SHP77 treated with DMSO at 0.1 percent for 48 hours (cell line): ENCODE results near the gene RHEX.
"Not testable (repeated sequence)": the region's sequence is repeated elsewhere in the genome, so short reads cannot be mapped to it uniquely, and the experiment has no call there.

Source experiments
- DNase-seq: peaks from one replicate; lab custom pipeline; 2025; lab: John Stamatoyannopoulos, UW

Gene RHEX

GRCh38 chr1:206030714-206031113, 22.3 kb upstream of the RHEX start:
- DNase-seq: peak; percentile 53

- DNase-seq: no peak
Measured at GRCh38 chr1:206032380-206033140, 20.4 kb upstream of the RHEX start.

DNA sequence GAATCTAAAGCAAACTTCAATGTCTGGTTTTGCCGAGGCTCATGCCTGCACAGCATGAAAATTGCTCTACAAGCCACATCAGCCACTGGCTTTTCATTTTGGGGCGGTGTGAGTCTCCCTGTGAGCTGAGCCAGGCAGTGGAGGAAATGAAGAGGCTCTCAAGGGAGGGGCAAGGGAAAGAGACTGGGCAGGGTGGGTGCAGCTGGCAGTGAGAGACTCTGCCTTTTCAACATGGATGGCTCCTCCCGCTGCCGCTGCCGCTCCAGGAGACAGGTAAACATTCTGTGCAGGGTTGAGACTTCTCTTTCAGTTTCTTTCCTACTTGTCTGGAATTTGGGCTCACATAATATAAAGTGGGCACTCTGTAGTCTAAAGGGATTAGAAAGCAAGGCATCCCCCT, 17.9 kb upstream of the RHEX start:
- DNase-seq: no peak

DNA sequence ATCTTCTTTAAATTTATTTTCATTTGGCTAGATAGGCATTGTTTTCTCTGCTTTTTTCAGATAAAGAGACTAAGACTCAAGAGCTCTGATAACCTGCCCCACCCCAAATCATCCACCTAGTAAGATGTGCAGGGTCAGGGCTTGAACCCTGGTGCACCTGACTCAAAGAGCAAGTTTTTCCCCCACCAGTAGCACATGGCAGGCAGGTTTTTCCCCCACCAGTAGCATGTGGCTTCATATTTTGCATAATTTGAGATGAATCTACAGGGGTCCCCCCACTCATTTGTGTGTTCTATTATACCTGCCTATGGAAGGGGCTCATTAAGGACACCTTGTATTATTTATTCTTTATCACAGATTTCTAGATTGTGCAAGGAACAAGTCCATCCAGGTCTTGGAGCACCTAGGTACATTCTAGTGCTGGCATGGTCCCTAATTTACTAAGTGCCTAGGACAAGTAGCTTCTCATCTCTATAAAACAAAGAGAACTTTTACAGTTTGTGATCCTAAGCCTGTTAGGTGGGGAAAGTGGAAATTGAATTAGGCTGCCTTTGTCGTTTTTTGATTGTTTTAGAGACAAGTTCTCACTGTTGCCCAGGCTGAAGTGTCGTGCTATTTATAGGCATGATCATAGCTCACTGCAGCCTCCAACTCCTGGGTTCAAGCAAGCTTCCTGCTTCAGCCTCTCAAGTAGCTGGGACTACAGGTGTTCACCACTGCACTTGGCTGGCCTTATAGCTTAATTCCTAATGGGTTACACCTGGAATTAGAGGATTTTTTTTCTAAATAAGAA, 16.1 kb upstream of the RHEX start:
- DNase-seq: no peak

DNA sequence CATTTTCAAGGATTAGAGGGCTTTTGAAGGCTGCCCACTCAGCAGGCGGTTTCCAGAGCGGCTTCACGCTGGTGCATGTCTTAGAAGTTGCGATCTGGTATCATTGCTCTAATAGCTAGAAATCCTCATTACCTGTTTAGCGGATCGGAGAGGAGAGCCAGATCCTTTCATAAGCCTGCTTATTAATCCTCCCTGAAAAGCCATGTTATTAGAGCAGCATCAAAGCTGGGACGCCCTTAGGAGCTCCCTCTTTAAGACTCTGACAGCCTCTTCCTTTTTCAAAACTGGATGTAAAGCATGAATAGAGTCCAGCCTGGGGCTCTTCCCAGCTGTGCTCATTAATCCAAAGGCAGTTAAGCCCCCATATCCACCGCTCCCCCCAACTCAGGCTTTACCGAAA, 15.4 kb upstream of the RHEX start:
- no peak for DNase-seq

DNA sequence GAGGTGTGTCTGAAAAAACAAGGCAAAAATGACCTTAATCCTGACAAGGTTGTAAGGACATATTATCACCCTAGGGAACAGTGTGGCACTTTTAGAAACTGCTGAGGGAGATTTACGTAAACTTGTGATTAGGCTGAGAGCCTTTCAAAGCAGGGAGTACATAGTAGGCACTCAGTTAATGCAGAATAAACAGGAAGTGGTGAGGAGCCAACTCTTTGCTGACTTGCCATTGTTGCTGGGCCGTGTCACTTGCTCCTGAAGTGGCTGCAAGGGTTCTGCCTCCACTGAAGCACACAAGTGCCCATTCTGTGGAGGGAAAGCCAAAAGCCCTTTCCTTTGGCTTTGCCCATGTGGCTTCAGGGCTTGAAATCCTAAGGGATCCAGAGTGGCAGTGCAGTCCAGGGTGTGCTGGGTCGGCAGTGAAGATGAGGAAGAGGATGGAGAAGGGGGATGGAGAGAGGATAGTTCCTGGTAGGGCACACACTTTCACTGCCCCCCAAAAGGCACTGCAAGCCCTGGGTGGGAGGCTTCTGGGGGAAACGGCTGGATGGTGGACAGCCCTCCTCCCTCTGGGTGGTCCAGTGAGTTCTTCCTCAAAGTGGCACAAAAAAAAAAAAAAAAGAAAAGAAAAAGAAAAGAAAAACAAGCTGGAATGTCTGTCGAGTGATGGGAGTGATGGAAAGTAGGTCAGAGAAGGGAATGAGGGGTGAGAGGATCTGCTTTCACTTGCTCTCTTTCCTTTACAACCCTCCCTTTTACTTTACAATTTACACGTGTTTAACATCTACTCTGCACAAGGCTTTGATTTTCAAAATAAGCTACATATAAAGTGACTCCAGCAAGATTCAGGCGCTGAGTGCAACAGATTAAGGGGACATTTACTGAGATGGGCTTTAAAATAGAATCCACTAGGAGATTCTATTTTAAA, 13.7 kb upstream of the RHEX start:
- DNase-seq: no peak

DNA sequence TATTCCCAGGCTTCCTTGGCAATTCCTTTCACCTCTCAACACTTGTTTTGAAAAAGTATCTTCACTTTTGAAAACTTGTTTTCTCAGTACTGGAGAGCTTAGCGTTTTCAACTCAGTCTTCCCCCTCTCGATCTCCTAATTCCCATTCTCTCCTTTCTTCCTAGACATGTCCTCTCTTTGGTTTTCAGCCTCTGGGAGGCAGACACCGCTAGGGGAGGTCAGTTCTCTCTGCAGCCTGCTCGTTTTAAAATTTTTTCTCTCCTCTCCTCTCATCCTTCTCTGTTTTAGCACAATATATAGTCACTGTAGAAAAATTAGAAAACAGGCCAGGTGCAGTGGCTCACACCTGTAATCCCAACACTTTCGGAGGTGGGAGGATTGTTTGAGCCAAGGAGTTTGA, 12.6 kb upstream of the RHEX start:
- no peak for DNase-seq

DNA sequence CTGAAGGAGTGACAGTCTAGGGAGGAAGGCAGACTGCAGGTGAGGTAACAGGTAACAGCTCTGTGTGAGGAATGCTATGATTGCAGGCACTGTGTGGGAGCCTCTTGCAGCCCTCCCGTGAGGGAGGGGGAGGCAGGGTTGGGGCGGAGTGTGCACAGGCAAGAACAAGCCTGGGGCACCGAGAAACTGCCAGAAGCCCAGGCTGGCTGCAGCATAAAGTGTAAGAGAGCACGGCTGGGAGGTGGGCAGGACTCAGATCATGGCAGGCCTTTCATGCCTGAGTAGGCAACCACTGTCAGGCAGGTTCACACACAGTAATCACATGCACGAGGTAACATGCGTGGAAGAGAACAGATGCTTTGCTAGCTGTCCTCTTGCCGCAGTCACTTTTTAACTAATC, 11.3 kb upstream of the RHEX start:
- DNase-seq: no peak

- no peak for DNase-seq
Measured at GRCh38 chr1:206047271-206047670, 5.7 kb upstream of the RHEX start.

DNA sequence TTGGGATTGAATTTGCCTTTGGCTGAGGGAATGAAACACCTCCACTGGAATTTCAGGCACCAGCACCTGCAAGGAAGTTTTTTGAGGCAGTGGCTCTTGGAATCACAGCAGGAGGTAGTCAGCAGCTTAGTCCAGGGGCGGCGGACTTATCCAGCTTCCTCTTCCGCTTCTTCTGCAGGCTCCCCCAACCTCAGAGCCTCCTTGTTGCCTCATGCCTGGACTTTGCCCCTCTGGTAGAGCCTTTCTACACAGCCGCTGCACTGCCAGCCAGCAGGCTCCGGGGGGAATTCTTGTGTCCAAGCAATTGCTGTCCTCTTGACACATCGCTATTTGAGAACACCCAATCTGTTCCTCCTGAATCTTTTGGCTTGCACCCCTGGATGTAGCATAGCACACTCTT, 4.4 kb upstream of the RHEX start:
- DNase-seq: no peak

- DNase-seq: no peak
Measured at GRCh38 chr1:206049293-206049692, 3.7 kb upstream of the RHEX start.

- no peak for DNase-seq
Measured at GRCh38 chr1:206049919-206050600, 2.9 kb upstream of the RHEX start.

- DNase-seq: no peak
Measured at GRCh38 chr1:206050655-206051235, 2.2 kb upstream of the RHEX start.

DNA sequence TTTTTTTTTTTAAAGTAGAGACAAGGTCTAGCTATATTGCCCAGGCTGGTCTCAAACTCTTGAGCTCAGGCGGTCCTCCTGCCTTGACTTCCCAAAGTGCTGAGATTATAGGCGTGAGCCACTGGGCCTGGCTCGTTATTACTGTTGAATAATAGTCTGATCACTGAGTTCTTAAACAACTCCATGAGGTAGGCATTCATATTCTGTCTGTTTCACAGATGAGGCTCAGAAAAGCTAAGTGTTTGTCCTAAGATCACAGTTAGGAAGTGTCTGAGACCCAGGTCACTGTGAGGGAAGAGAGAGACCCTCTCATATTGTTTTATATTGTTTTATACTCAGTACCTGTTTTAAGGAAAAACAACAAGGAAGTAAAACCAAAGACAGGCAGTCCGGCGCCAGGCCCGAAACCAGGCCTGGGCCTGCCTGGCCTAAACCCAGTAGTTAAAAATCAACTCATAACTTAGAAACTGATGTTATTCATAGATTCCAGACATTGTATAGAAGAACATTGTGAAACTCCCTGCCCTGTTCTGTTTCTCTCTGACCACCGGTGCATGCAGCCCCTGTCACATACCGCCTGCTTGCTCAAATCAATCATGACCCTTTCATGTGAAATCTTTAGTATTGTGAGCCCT, 625 bp upstream of the RHEX start:
- not testable (repeated sequence) for DNase-seq

DNA sequence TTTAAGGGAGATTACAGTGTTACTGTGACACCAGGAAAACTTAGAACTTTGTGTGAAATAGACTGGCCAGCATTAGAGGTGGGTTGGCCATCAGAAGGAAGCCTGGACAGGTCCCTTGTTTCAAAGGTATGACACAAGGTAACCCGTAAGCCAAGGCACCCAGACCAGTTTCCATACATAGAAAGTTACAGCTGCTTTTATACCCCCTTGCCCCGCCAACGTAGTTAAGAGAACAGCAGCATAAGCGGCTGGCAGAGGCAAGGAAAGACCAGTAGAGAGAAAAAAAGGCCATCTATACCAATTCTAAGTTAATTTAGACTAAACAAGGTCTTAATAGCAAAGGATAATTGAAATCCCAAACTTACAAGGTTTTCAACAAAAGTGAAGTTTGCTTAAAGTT, 643 bp downstream of the RHEX start:
- not testable (repeated sequence) for DNase-seq

DNA sequence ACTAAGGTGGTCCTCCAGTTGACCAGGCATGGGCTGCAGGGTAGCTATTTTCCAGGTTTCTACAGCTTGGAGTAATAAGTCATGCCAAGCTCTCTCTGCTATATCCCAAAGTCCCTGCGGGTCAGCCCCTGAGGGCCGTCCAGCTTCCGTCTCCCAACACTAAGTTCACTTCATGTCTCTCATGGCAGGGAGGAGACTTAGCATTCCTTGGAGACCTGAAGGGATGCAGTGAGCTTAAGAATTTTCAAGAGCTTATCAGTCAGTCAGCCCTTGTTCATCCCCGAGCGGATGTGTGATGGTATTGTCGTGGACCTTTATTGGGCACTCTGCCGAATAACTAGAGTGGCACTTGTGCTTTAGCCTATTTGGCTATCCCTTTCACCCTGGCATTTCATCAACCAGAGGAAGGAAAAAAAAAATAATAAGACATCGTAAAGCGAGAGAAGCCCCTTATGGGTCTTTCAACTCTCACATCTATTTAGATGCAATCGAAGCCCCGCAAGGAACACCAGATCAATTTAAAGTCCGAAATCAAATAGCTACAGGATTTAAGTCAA, 2.2 kb downstream of the RHEX start:
- DNase-seq: not testable (repeated sequence)

DNA sequence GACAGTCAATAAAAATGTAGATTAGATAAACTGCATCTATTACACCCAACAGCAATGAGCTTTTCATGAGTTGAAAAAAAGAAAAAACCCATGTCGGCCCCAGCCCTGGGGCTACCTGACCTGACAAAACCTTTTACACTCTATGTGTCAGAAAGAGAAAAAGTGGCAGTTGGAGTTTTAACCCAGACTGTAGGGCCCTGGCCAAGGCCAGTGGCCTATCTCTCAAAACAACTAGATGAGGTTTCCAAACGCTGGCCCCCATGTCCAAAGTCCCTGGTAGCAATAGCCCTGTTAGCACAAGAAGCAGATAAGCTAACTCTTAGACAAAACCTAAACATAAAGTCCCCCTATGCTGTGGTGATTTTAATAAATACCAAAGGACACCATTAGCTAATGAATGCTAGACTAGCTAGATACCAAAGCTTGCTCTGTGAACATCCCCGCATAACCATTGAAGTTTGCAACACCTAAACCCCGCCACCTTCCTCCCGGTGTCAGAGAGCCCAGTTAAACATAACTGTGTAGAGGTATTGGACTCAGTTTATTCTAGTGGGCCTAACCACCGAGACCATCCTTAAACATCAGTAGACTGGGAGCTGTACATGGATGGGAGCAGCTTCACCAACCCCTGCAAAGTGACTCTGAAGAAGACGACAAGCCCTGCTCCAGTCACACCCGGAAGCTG, 2.8 kb downstream of the RHEX start:
- DNase-seq: not testable (repeated sequence)

- DNase-seq: not testable (repeated sequence)
Measured at GRCh38 chr1:206058289-206058926, 5.4 kb downstream of the RHEX start.

DNA sequence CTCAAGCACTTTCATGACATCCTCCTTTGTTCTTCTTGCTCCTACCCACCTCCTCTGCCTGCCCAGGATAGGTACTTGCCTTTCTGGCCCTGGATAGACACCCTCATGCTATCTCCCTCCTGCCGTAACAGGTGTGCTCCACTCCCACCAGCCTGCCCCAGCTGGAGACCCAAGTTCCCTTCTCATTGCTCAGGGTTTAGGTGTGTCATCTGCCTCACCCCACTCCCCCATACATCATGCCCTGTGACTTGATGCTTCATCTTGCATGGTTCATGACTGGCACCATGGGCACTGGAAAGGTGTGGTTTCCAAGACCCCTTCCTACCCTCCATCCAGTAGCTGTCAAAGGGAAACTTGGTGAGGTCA, 5.9 kb downstream of the RHEX start:
- DNase-seq: no peak
